Measurements from ENCODE around the gene CXCR4.
"Not testable (repeated sequence)": the region's sequence is repeated elsewhere in the genome, so short reads cannot be mapped to it uniquely, and the experiment has no call there.

The CXCR4 gene

DNA sequence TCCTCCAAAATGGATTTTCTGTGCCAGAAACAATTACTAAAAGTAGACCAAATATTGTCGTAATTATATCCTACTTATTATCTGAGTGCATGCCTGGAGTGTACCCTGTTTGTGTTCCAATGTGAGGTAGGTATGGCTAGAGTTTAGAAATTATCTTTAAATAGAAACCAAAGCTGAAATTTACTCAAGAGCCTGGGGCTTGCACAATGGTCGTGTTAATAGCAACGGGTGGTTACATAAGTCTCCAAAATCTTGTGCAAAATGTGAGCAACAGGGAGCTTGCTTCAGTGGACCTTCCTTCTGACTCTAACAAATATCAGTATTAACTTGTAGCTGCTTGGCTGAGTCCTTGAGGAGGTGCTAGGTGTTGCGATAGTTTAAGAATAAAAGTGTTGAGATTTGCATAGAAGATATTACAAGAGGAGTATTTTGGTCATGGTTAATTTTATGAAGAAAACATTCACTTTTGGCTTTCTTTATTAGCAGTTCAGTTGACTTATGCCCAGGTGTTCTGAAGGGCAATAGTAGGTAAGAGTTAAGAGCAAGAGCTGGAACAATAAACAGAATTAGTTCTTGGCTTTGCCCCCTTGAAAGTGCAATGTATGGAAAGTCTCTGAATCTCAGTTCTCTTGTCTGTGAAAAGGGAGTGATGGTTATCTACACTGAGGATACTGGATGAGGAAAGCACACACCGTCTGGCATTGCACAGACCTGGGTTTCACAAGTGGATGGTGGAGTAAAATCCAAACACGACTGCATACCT is 4.6 kb downstream of the CXCR4 start:
- H3K27ac Mint-ChIP-seq: no peak overlapping the region
- no peak overlapping the region for H3K4me3 Mint-ChIP-seq
- no peaks in the 10 kb centered on the region for H3K27me3 Mint-ChIP-seq
- peaks cover 51% of the 10 kb centered on the region for H3K36me3 Mint-ChIP-seq (ENCODE audit: low read depth)
- no peaks in the 10 kb centered on the region for H3K9me3 Mint-ChIP-seq
- peaks cover 46% of the 10 kb centered on the region for H3K4me1 Mint-ChIP-seq (ENCODE audit: low read depth)
- no peak for DNase-seq

- Mint-ChIP-seq H3K4me3 (no peak overlapping the region), H3K36me3 (ENCODE audit: low read depth) (peaks cover 46% of the 10 kb centered on the region), H3K27ac (no peak overlapping the region), H3K27me3 (no peaks in the 10 kb centered on the region), H3K4me1 (ENCODE audit: low read depth) (peaks cover 44% of the 10 kb centered on the region), H3K9me3 (no peaks in the 10 kb centered on the region)
- no peak for DNase-seq
Measured at GRCh38 chr2:136112317-136113208, 5.4 kb downstream of the CXCR4 start.

DNA sequence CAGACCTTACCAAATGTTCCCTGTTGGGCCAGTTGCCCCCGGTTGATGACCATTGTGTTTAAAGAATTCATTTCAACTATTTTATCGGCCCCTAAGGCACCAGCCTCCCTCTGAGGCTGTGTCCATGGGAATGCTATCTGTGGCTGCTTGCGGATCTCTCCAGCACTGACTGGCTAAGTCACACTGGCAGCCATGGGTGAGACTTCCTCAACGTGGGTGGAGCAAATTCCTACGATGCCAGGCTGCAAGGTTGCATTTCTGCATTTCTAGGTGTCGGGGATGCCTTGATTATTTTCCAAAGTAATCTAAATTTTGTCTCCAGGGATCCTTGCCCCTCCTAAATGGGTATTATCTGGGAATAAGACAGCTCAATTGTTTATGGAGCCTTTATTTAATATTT is 6.2 kb downstream of the CXCR4 start:
- Mint-ChIP-seq H3K27me3 (no peaks in the 10 kb centered on the region), H3K4me3 (no peak overlapping the region), H3K27ac (no peak overlapping the region), H3K4me1 (ENCODE audit: low read depth) (peaks cover 44% of the 10 kb centered on the region), H3K36me3 (ENCODE audit: low read depth) (peaks cover 39% of the 10 kb centered on the region), H3K9me3 (no peaks in the 10 kb centered on the region)
- no peak for DNase-seq

DNA sequence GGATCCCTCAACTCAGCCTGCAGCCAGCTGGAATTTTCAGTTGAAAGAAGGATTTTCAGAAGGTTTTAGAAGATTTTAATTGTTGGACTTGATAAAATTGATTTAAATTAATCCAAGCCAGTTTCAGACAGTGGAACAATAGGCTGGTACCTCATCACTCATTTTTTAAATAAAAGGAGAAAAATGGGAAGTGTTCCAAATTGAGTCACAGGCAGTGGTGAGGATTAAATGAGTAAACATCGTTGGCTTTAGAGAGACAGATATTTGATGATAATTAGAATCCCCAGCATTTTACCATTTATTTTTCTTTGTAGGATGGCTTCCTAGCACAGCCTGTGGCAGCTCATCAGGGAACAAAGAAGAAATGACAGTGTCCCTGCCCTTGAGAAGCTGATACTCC is 7.4 kb downstream of the CXCR4 start:
- no peak overlapping the region for H3K4me3 Mint-ChIP-seq
- no peaks in the 10 kb centered on the region for H3K27me3 Mint-ChIP-seq
- peaks cover 38% of the 10 kb centered on the region for H3K4me1 Mint-ChIP-seq (ENCODE audit: low read depth)
- H3K27ac Mint-ChIP-seq: no peak overlapping the region
- no peak for DNase-seq
- no peaks in the 10 kb centered on the region for H3K9me3 Mint-ChIP-seq
- peaks cover 31% of the 10 kb centered on the region for H3K36me3 Mint-ChIP-seq (ENCODE audit: low read depth)

DNA sequence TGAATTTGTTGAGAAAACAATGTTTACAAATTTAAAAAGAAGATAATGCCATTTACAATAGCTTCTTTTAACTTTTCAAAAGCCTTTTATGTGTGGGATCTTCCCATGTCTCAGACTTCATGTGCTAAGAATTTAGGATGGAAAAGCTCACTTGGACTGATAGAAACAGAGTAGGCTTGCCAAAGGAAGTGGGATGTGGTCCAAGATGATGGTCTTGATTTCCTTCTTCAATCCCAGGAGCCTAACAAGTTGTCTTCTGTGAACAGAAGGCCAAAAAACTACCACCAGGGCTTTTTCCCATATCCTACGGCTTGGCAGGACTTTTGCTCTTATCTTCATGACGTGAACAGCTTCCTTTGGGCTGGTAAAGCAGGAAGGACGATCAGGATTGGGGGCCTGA is 9.5 kb downstream of the CXCR4 start:
- Mint-ChIP-seq H3K4me1 (ENCODE audit: low read depth) (peaks cover 19% of the 10 kb centered on the region), H3K27ac (no peak overlapping the region), H3K9me3 (no peaks in the 10 kb centered on the region), H3K27me3 (no peaks in the 10 kb centered on the region), H3K4me3 (no peak overlapping the region), H3K36me3 (ENCODE audit: low read depth) (peaks cover 11% of the 10 kb centered on the region)
- DNase-seq: no peak

GRCh38 chr2:136107051-136108033 is 10.6 kb downstream of the CXCR4 start:
- no peak overlapping the region for H3K4me3 Mint-ChIP-seq
- H3K4me1 Mint-ChIP-seq (ENCODE audit: low read depth): peaks cover 9% of the 10 kb centered on the region
- H3K27ac Mint-ChIP-seq: no peak overlapping the region

GRCh38 chr2:136106505-136106904 is 11.4 kb downstream of the CXCR4 start:
- no peaks in the 10 kb centered on the region for H3K27me3 Mint-ChIP-seq
- H3K4me1 Mint-ChIP-seq (ENCODE audit: low read depth): peaks cover 7% of the 10 kb centered on the region
- H3K4me3 Mint-ChIP-seq: no peak overlapping the region
- H3K9me3 Mint-ChIP-seq: no peaks in the 10 kb centered on the region
- no peak for DNase-seq
- H3K27ac Mint-ChIP-seq: no peak overlapping the region
- H3K36me3 Mint-ChIP-seq (ENCODE audit: low read depth): no peaks in the 10 kb centered on the region

More at GRCh38 chr2:136107051-136108033, 10.6 kb downstream of the CXCR4 start:
- DNase-seq: no peak
- H3K27me3 Mint-ChIP-seq: no peaks in the 10 kb centered on the region
- H3K9me3 Mint-ChIP-seq: no peaks in the 10 kb centered on the region
- H3K36me3 Mint-ChIP-seq (ENCODE audit: low read depth): no peaks in the 10 kb centered on the region

DNA sequence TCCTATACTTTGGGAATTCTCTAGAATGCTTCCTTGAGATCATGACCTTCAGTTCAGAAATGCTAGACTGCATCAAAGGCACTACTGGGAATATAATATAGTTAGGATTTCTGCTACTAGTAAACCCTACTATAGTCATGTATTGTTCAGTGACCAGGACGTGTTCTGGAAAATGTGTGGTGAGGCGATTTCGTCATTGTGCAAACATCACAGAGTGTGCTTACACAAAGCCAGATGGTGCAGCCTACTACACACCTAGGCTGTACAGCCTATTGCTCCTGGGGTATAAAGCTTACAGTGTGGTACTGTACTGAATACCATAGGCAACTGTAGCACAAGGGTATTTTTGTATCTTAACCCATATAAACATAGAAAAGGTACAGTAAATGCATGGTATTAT is 13.0 kb downstream of the CXCR4 start:
- DNase-seq: no peak
- Mint-ChIP-seq H3K36me3 (ENCODE audit: low read depth) (no peaks in the 10 kb centered on the region), H3K27me3 (no peaks in the 10 kb centered on the region), H3K9me3 (no peaks in the 10 kb centered on the region), H3K27ac (no peak overlapping the region), H3K4me3 (no peak overlapping the region), H3K4me1 (ENCODE audit: low read depth) (peaks cover 7% of the 10 kb centered on the region)

- H3K4me1 Mint-ChIP-seq (ENCODE audit: low read depth): peaks cover 3% of the 10 kb centered on the region
- H3K4me3 Mint-ChIP-seq: no peak overlapping the region
- no peak overlapping the region for H3K27ac Mint-ChIP-seq
- H3K36me3 Mint-ChIP-seq (ENCODE audit: low read depth): no peaks in the 10 kb centered on the region
- no peaks in the 10 kb centered on the region for H3K27me3 Mint-ChIP-seq
- H3K9me3 Mint-ChIP-seq: no peaks in the 10 kb centered on the region
- no peak for DNase-seq
Measured at GRCh38 chr2:136101042-136101441, 16.9 kb downstream of the CXCR4 start.

DNA sequence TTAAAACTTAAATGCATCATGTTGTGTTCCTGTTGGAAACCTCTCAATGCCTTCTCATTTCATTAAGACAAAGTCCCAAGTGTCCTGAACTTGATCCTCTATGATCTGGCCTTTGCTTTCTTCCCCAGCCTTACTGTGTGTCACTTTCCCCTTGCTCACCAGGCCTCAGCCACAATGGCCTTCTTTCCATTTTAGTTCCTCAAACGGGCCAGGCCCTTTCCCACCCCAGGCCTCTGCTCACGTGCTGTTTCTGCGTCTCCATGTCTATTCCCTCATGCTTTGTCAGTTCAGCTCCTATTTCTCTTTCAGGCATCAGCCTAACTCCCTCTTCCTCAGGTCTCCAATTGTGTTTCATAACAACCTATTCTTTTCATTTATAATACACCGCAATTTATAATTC is 19.5 kb downstream of the CXCR4 start:
- Mint-ChIP-seq H3K4me3 (no peak overlapping the region), H3K27me3 (no peaks in the 10 kb centered on the region)

DNA sequence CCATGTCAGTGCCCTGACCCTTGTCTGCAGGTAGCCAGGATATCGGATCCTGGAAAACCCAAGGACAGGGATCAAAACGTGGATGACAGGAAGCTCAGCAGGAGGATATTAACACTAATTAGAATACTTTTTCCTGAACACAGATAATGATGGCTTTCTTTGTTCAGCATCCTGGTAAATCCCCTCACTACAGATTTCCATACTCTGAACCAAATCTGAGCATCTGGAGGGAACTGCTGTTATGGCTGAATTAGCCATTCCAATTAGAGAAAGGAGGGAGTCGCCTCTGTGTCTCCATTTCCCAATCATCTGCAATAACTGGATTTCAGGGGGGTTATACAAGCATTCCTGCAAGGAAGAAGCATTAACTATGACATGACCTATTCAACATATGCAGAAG is 24.4 kb downstream of the CXCR4 start:
- no peak overlapping the region for H3K4me3 Mint-ChIP-seq
- H3K27me3 Mint-ChIP-seq: no peaks in the 10 kb centered on the region
- H3K36me3 Mint-ChIP-seq (ENCODE audit: low read depth): no peaks in the 10 kb centered on the region
- H3K27ac Mint-ChIP-seq: no peak overlapping the region
- no peak for DNase-seq
- H3K4me1 Mint-ChIP-seq (ENCODE audit: low read depth): peaks cover 13% of the 10 kb centered on the region
- no peaks in the 10 kb centered on the region for H3K9me3 Mint-ChIP-seq

More for the DNA sequence above, 19.5 kb downstream of the CXCR4 start:
- no peaks in the 10 kb centered on the region for H3K36me3 Mint-ChIP-seq (ENCODE audit: low read depth)
- peaks cover 3% of the 10 kb centered on the region for H3K4me1 Mint-ChIP-seq (ENCODE audit: low read depth)
- no peaks in the 10 kb centered on the region for H3K9me3 Mint-ChIP-seq
- DNase-seq: no peak
- no peak overlapping the region for H3K27ac Mint-ChIP-seq

- peaks cover 13% of the 10 kb centered on the region for H3K4me1 Mint-ChIP-seq (ENCODE audit: low read depth)
- H3K36me3 Mint-ChIP-seq (ENCODE audit: low read depth): no peaks in the 10 kb centered on the region
- H3K4me3 Mint-ChIP-seq: no peak overlapping the region
- no peak for DNase-seq
- no peaks in the 10 kb centered on the region for H3K27me3 Mint-ChIP-seq
- H3K27ac Mint-ChIP-seq: no peak overlapping the region
- no peaks in the 10 kb centered on the region for H3K9me3 Mint-ChIP-seq
Measured at GRCh38 chr2:136091899-136092298, 26.1 kb downstream of the CXCR4 start.

DNA sequence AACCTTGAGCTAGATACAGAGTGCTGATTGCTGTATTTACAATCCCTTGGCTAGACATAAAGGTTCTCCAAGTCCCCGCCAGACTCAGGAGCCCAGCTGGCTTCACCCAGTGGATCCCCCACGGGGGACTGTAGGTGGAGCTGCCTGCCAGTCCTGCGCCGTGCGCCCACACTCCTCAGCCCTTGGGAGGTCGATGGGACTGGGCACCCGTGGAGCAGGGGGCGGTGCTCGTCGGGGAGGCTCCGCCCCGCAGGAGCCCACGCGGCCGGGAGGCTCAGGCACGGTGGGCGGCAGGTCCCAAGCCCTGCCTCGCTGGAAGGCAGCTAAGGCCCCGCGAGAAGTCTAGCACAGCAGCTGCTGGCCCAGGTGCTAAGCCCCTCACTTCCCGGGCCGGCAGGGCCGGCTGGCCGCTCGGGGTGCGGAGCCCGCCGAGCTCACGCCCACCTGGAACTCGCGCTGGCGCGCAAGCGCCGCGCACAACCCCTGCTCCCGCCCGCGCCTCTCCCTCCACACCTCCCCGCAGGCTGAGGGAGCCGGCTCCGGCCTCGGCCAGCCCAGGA is 30.0 kb downstream of the CXCR4 start:
- H3K4me1 Mint-ChIP-seq (ENCODE audit: low read depth): peaks cover 16% of the 10 kb centered on the region
- not testable (repeated sequence) for H3K4me3 Mint-ChIP-seq; DNase-seq; H3K36me3 Mint-ChIP-seq (ENCODE audit: low read depth); H3K27ac Mint-ChIP-seq; H3K9me3 Mint-ChIP-seq; H3K27me3 Mint-ChIP-seq
